DND-41 (cell line): ENCODE measurements around the gene SCAMP3.

Experiments used
- CTCF ChIP-seq: IDR thresholded peaks from 2 replicates; pipeline ENCODE4 v1.5.1; 2012; ENCODE audit warnings: borderline replicate concordance, low read length, moderate library complexity, mild to moderate bottlenecking; ENCODE audit not compliant: poor library complexity, severe bottlenecking; ENCODE audit errors: extremely low read depth
- EZH2 ChIP-seq: IDR thresholded peaks from 3 replicates; pipeline ENCODE4 v1.6.1; 2012; ENCODE audit warnings: borderline replicate concordance, low read depth, mild to moderate bottlenecking, moderate library complexity, low read length, inconsistent platforms; ENCODE audit not compliant: severe bottlenecking

GRCh38 chr1:155242805-155243358 is 19.3 kb downstream of the SCAMP3 start:
- TF ChIP-seq CTCF, result no peak
- TF ChIP-seq EZH2, result no peak
